Esophagus muscularis mucosa (tissue), 4 donors: Measurements from ENCODE around the gene MAD1L1. TPM values are rescaled to one million over a fixed set of nuclear protein-coding genes. Genes with fewer than 3 reads are reported as not detected.
A peak's percentile ranks its signal among the peaks of the same experiment; 100 is the strongest.

Source experiments
- DNase-seq: peaks from one replicate; pipeline ENCODE4 v3.0.0-alpha.2; 2017; ENCODE audit errors: extremely low spot score
- H3K27ac ChIP-seq, 4 donors: fragments of 200-600 bp; sonication (generic); replicated peaks in 1 of 4; 1 replicate in 3 of 4; 2 replicates in 1 of 4; pipeline ENCODE4 v1.5.1; 2016 to 2019; ENCODE audit warnings: mild to moderate bottlenecking in 1 of 4
- H3K27me3 ChIP-seq, 4 donors: fragments of 200-600 bp; sonication (generic); one replicate each; pipeline versions ENCODE4 v1.5.1 to v1.6.0; 2016 to 2019
- H3K36me3 ChIP-seq, 4 donors: fragments of 200-600 bp; sonication (generic); one replicate each; pipeline ENCODE4 v1.5.1; 2016 to 2019
- H3K4me1 ChIP-seq, 4 donors: fragments of 200-600 bp; sonication (generic); one replicate each; pipeline ENCODE4 v1.5.1; 2016 to 2019
- H3K4me3 ChIP-seq, 4 donors: fragments of 200-600 bp; sonication (generic); 1 replicate in 2 of 4; 2 replicates in 2 of 4; pipeline ENCODE4 v1.5.1; 2016 to 2019; ENCODE audit warnings: mild to moderate bottlenecking in 4 of 4, moderate library complexity in 1 of 4
- H3K9me3 ChIP-seq, 4 donors: fragments of 200-600 bp; sonication (generic); 1 replicate in 3 of 4; 2 replicates in 1 of 4; pipeline ENCODE4 v1.5.1; 2016 to 2019
- EP300 ChIP-seq: sonication (generic); formaldehyde crosslinking; IDR thresholded peaks from one replicate; pipeline ENCODE4 v1.6.1; 2017; ENCODE audit warnings: antibody characterized with exemption
- POLR2A ChIP-seq: fragments of 450-650 bp; IDR thresholded peaks from one replicate; pipeline ENCODE4 v1.6.1; 2017; ENCODE audit warnings: antibody characterized with exemption, moderate library complexity, mild to moderate bottlenecking, low read depth
- POLR2AphosphoS5 ChIP-seq, 2 donors: sonication (generic); formaldehyde crosslinking; IDR thresholded peaks; one replicate each; pipeline ENCODE4 v1.6.1; 2017; ENCODE audit warnings: antibody characterized with exemption in 2 of 2
- WGBS: methylation state at CpG from one replicate; pipeline ENCODE4 v1.1.5; 2018; 5-methylcytosine and 5-hydroxymethylcytosine counted together
- intact Hi-C: fragments of 100-400 bp; cut with DNase I; formaldehyde crosslinking; loops from one replicate; pipeline ENCODE4 v1.15.1; 2023
- total RNA-seq, 4 donors: library from RNA; depleted of rRNA; stranded (reverse); fragments of >200 nt; gene quantifications; one replicate each; pipeline versions ENCODE4 v1.1.0 to v1.2.1, GENCODE V29; 2016
- TF ChIP-seq, protein P1 (sequence below), 3 experiments: fragments of 200-600 bp in 2 of 3; fragments of 450-650 bp in 1 of 3; sonication (generic) in 2 of 3; IDR thresholded peaks; one replicate each; pipeline ENCODE4 v1.5.1; 2017 to 2019; ENCODE audit warnings: antibody characterized with exemption in 3 of 3, mild to moderate bottlenecking in 2 of 3, moderate library complexity in 1 of 3

Gene MAD1L1
- 10 to 100 TPM; 22.2 to 33.1 (median 29.5) TPM for total RNA-seq

DNA sequence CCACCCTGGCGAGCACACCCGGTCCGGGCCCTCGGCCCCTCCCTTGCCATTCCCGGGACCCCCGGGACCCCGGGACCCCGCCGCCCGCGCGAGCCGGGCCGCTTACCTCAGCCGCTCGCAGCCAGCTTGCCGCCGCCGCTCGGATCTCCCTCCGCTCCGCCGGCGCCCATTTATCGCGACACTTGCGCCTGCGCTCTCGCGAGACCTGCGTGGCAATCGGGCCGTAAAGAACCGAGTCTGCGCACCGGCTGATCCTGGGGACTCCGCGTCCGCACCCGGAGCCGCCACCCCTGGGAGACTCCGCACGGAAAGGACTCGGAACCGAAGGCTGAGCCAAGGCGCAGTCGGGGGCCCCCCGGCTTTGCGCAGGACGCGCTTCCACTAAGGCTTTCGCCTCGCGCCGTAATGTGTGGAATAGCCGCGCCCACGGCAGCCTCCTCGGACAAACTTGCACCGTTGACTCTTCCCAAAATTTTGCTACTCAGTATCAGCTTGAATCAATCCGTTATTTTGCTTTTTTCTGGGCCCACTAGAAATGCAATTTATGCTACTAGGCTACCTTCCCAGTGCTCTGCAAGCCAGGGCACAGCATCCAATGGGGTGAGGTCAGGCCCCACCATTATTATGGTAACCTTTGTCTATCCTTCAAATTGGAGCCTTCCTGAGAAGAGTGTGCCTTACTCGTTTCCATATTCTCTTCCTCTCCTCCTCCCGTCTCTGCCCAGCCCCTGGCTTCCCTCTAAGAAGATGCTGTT, at the start of gene MAD1L1:
TSS of gene MAD1L1 (minus strand) at position 180 of the 755 bp plus-strand sequence. CDS start 2,812 bp downstream, outside the sequence.
- peak in 1 of 2 donors; percentile 68 for TF ChIP-seq POLR2AphosphoS5 (IDR thresholded peaks at IDR 0.05)
- TF ChIP-seq, protein P1, sequence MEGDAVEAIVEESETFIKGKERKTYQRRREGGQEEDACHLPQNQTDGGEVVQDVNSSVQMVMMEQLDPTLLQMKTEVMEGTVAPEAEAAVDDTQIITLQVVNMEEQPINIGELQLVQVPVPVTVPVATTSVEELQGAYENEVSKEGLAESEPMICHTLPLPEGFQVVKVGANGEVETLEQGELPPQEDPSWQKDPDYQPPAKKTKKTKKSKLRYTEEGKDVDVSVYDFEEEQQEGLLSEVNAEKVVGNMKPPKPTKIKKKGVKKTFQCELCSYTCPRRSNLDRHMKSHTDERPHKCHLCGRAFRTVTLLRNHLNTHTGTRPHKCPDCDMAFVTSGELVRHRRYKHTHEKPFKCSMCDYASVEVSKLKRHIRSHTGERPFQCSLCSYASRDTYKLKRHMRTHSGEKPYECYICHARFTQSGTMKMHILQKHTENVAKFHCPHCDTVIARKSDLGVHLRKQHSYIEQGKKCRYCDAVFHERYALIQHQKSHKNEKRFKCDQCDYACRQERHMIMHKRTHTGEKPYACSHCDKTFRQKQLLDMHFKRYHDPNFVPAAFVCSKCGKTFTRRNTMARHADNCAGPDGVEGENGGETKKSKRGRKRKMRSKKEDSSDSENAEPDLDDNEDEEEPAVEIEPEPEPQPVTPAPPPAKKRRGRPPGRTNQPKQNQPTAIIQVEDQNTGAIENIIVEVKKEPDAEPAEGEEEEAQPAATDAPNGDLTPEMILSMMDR (IDR thresholded peaks at IDR 0.05) = no peak
- TF ChIP-seq EP300 = no peak
- no peak for TF ChIP-seq POLR2A
- peaks cover 18 to 59% (median 46%) of the 10 kb centered on the region in 4 donors for H3K36me3 ChIP-seq
- H3K9me3 ChIP-seq = no peaks in the 10 kb centered on the region
- peaks cover 24 to 45% (median 34%) of the 10 kb centered on the region in 4 donors for H3K4me1 ChIP-seq
- no peaks in the 10 kb centered on the region for H3K27me3 ChIP-seq
- intact Hi-C loops = no loop called here
- peak; percentile 96 for DNase-seq
- peak within 1 kb of the TSS; percentile 71 to 100 (median 95) for H3K4me3 ChIP-seq
- peak within 1 kb of the TSS; percentile 71 to 84 (median 81) for H3K27ac ChIP-seq
- 0% methylated on average over 4 of the region's 63 CpGs for WGBS

GRCh38 chr7:2282185-2282751, 49.5 kb upstream of the MAD1L1 start:
- no peak overlapping the region for H3K4me3 ChIP-seq
- 77% methylated on average over 14 of the region's 14 CpGs for WGBS
- TF ChIP-seq, protein P1 (IDR thresholded peaks at IDR 0.05) = no peak
- TF ChIP-seq EP300 = no peak

DNA sequence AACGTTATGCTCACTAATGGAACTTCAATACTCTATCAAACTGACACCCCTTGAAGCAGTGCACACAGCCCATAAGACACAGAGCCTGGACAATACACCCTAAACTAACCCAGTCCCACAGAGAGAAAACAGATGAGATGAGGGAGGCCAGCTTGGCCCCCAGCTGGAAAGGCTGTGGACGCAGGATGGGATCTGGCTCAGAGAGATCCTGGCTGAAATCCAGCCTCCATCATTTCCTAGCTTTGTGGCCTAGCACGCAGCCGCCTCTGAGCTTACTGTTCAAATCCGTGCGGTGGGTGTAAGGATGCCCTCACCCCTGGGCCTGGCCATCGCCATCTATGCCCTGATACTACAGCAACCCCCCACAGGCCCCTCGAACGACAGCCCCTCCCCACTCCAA, 48.8 kb upstream of the MAD1L1 start:
- TF ChIP-seq, protein P1 (IDR thresholded peaks at IDR 0.05) = no peak
- TF ChIP-seq POLR2AphosphoS5 (IDR thresholded peaks at IDR 0.05) = no peak
- TF ChIP-seq EP300 = no peak
- TF ChIP-seq POLR2A = no peak
- Histone ChIP-seq H3K27ac (peak overlapping the region in 3 of 4 donors; percentile 4 to 57 (median 13)), H3K4me3 (peak overlapping the region in 1 of 4 donors; percentile 3), H3K9me3 (no peaks in the 10 kb centered on the region), H3K4me1 (peaks cover 6 to 25% (median 16%) of the 10 kb centered on the region in 4 donors), H3K27me3 (no peaks in the 10 kb centered on the region), H3K36me3 (peaks cover 0 to 7% (median 3%) of the 10 kb centered on the region in 4 donors)
- intact Hi-C loops = no loop called here
- 25% methylated on average over 9 of the region's 9 CpGs for WGBS
- DNase-seq = no peak

More at GRCh38 chr7:2282185-2282751, 49.5 kb upstream of the MAD1L1 start:
- Histone ChIP-seq H3K4me1 (peaks cover 6 to 25% (median 16%) of the 10 kb centered on the region in 4 donors), H3K36me3 (no peaks in the 10 kb centered on the region), H3K27ac (peak overlapping the region in 3 of 4 donors; percentile 4 to 57 (median 13)), H3K9me3 (no peaks in the 10 kb centered on the region), H3K27me3 (no peaks in the 10 kb centered on the region)
- no peak for DNase-seq
- intact Hi-C loops = no loop called here

- no peak overlapping the region for H3K4me3 ChIP-seq
- H3K27ac ChIP-seq = no peak overlapping the region
- H3K4me1 ChIP-seq = peaks cover 6 to 25% (median 16%) of the 10 kb centered on the region in 4 donors
- intact Hi-C loops = no loop called here
- whole genome bisulfite sequencing = 76% methylated on average over 2 of the region's 2 CpGs
- H3K36me3 ChIP-seq = peaks cover 0 to 13% (median 11%) of the 10 kb centered on the region in 4 donors
- H3K27me3 ChIP-seq = no peaks in the 10 kb centered on the region
- TF ChIP-seq POLR2AphosphoS5 (IDR thresholded peaks at IDR 0.05) = no peak
- no peak for TF ChIP-seq POLR2A
- TF ChIP-seq EP300 = no peak
- TF ChIP-seq, protein P1 (IDR thresholded peaks at IDR 0.05) = no peak
- H3K9me3 ChIP-seq = no peaks in the 10 kb centered on the region
- DNase-seq = no peak
Measured at GRCh38 chr7:2280424-2280823, 47.7 kb upstream of the MAD1L1 start.
